GM21619 (cell line): ENCODE data around the gene ITPKB.
"Not testable (repeated sequence)": the region's sequence is repeated elsewhere in the genome, so short reads cannot be mapped to it uniquely, and the experiment has no call there.

Experiments used
- ATAC-seq: cut with Tn5 transposase; IDR thresholded peaks from one replicate; pipeline ENCODE4 v1.9.1; 2021; ENCODE audit not compliant: unreplicated experiment

Gene ITPKB

GRCh38 chr1:226731257-226731893, 7.7 kb downstream of the ITPKB start:
- ATAC-seq, result no peak

GRCh38 chr1:226730836-226731235, 8.2 kb downstream of the ITPKB start:
- ATAC-seq, result no peak

GRCh38 chr1:226730071-226730470, 9.0 kb downstream of the ITPKB start:
- ATAC-seq, result no peak

- ATAC-seq, result no peak
These were observed 10.6 kb downstream of the ITPKB start for GRCh38 chr1:226728448-226728847.

- ATAC-seq, result no peak
These were observed 13.2 kb downstream of the ITPKB start for GRCh38 chr1:226725897-226726267.

GRCh38 chr1:226723657-226724532, 15.2 kb downstream of the ITPKB start:
- no peak for ATAC-seq

GRCh38 chr1:226722901-226723656, 16.0 kb downstream of the ITPKB start:
- no peak for ATAC-seq

- ATAC-seq, result no peak
These were observed 16.7 kb downstream of the ITPKB start for GRCh38 chr1:226722240-226722900.

- not testable (repeated sequence) for ATAC-seq
These were observed 18.5 kb downstream of the ITPKB start for GRCh38 chr1:226720574-226720973.

GRCh38 chr1:226719596-226720387, 19.3 kb downstream of the ITPKB start:
- ATAC-seq, result no peak

- no peak for ATAC-seq
These were observed 21.7 kb downstream of the ITPKB start for GRCh38 chr1:226717256-226717909.

- ATAC-seq, result no peak
These were observed 22.5 kb downstream of the ITPKB start for GRCh38 chr1:226716577-226716976.

GRCh38 chr1:226714148-226714547, 24.9 kb downstream of the ITPKB start:
- no peak for ATAC-seq

GRCh38 chr1:226712742-226713419, 26.2 kb downstream of the ITPKB start:
- peak; percentile 22 for ATAC-seq

- peak; percentile 80 for ATAC-seq
These were observed 26.9 kb downstream of the ITPKB start for GRCh38 chr1:226711976-226712741.

GRCh38 chr1:226710501-226710900, 28.6 kb downstream of the ITPKB start:
- no peak for ATAC-seq

GRCh38 chr1:226709953-226710352, 29.1 kb downstream of the ITPKB start:
- ATAC-seq, result no peak

GRCh38 chr1:226708967-226709396, 30.1 kb downstream of the ITPKB start:
- no peak for ATAC-seq
